Measurements from ENCODE around the gene CCDC81. TPM values are rescaled to one million over a fixed set of nuclear protein-coding genes. Genes with fewer than 3 reads are reported as not detected.

Gene CCDC81
- total and polyA plus RNA-seq, 3 experiments from 2014 or later: 0.26 to 0.44 (median 0.31) TPM

- Histone ChIP-seq H3K36me3 (ENCODE audit: insufficient read depth, low read length) (no peaks in the 10 kb centered on the region), H3K4me1 (ENCODE audit: insufficient read depth, low read length) (no peaks in the 10 kb centered on the region), H3K9me3 (ENCODE audit: low read length) (no peaks in the 10 kb centered on the region), H3K27me3 (ENCODE audit: insufficient read depth, low read length, poor library complexity, severe bottlenecking) (no peaks in the 10 kb centered on the region), H3K4me3 (ENCODE audit: low read length) (no peak overlapping the region), H3K27ac (ENCODE audit: low read depth, low read length) (no peak overlapping the region)
- peaks cover 0 to 3% (median 0%) of the 10 kb centered on the region in 3 donors for H3K36me3 Mint-ChIP-seq
- H3K9me3 Mint-ChIP-seq: no peaks in the 10 kb centered on the region
- H3K4me1 Mint-ChIP-seq: no peaks in the 10 kb centered on the region
- no peak overlapping the region for H3K4me3 Mint-ChIP-seq
- no peak for DNase-seq
- no peak overlapping the region for H3K27ac Mint-ChIP-seq
- ChIA-PET POLR2A (no interaction called here), CTCF (no interaction called here)
- H3K27me3 Mint-ChIP-seq: no peaks in the 10 kb centered on the region
Observed at GRCh38 chr11:86463955-86464354, 89.3 kb downstream of the CCDC81 start.

- no peaks in the 10 kb centered on the region for H3K9me3 Mint-ChIP-seq
- ChIA-PET CTCF (no interaction called here), POLR2A (no interaction called here)
- no peaks in the 10 kb centered on the region for H3K27me3 Mint-ChIP-seq
- no peak overlapping the region for H3K27ac ChIP-seq (ENCODE audit: low read depth, low read length)
- H3K36me3 ChIP-seq (ENCODE audit: insufficient read depth, low read length): no peaks in the 10 kb centered on the region
- H3K4me1 Mint-ChIP-seq: no peaks in the 10 kb centered on the region
- no peaks in the 10 kb centered on the region for H3K4me1 ChIP-seq (ENCODE audit: insufficient read depth, low read length)
- H3K9me3 ChIP-seq (ENCODE audit: low read length): no peaks in the 10 kb centered on the region
- no peak overlapping the region for H3K4me3 ChIP-seq (ENCODE audit: low read length)
- DNase-seq: no peak
- H3K4me3 Mint-ChIP-seq: no peak overlapping the region
- no peaks in the 10 kb centered on the region for H3K27me3 ChIP-seq (ENCODE audit: insufficient read depth, low read length, poor library complexity, severe bottlenecking)
- H3K27ac Mint-ChIP-seq: no peak overlapping the region
- peaks cover 0 to 3% (median 0%) of the 10 kb centered on the region in 3 donors for H3K36me3 Mint-ChIP-seq
Observed at GRCh38 chr11:86464509-86465221, 90.0 kb downstream of the CCDC81 start.

- DNase-seq: no peak
- ChIA-PET POLR2A (no interaction called here), CTCF (no interaction called here)
- Mint-ChIP-seq H3K27ac (no peak overlapping the region), H3K36me3 (peaks cover 0 to 2% (median 0%) of the 10 kb centered on the region in 3 donors), H3K9me3 (no peaks in the 10 kb centered on the region), H3K4me1 (no peaks in the 10 kb centered on the region), H3K27me3 (peaks cover 2 to 4% of the 10 kb centered on the region in 2 donors), H3K4me3 (no peak overlapping the region)
- H3K27ac ChIP-seq (ENCODE audit: low read depth, low read length): no peak overlapping the region
- no peaks in the 10 kb centered on the region for H3K36me3 ChIP-seq (ENCODE audit: insufficient read depth, low read length)
- no peaks in the 10 kb centered on the region for H3K9me3 ChIP-seq (ENCODE audit: low read length)
- no peak overlapping the region for H3K4me3 ChIP-seq (ENCODE audit: low read length)
- no peaks in the 10 kb centered on the region for H3K27me3 ChIP-seq (ENCODE audit: insufficient read depth, low read length, poor library complexity, severe bottlenecking)
- no peaks in the 10 kb centered on the region for H3K4me1 ChIP-seq (ENCODE audit: insufficient read depth, low read length)
Observed at GRCh38 chr11:86468169-86468568, 93.5 kb downstream of the CCDC81 start.

GRCh38 chr11:86469491-86470388 is 95.1 kb downstream of the CCDC81 start:
- DNase-seq: no peak
- no peak overlapping the region for H3K27ac Mint-ChIP-seq
- H3K9me3 Mint-ChIP-seq: no peaks in the 10 kb centered on the region
- Histone ChIP-seq H3K27me3 (ENCODE audit: insufficient read depth, low read length, poor library complexity, severe bottlenecking) (no peaks in the 10 kb centered on the region), H3K9me3 (ENCODE audit: low read length) (no peaks in the 10 kb centered on the region), H3K27ac (ENCODE audit: low read depth, low read length) (no peak overlapping the region), H3K4me3 (ENCODE audit: low read length) (no peak overlapping the region), H3K4me1 (ENCODE audit: insufficient read depth, low read length) (no peaks in the 10 kb centered on the region), H3K36me3 (ENCODE audit: insufficient read depth, low read length) (no peaks in the 10 kb centered on the region)
- peaks cover 0 to 2% (median 0%) of the 10 kb centered on the region in 3 donors for H3K36me3 Mint-ChIP-seq
- CTCF ChIA-PET: interaction anchor here (1.4 to 1.9 kb wide), 2 partner anchors 13 to 14 kb away, joined by 3 to 4 read pairs; no protein-coding TSS in a partner anchor
- no peak overlapping the region for H3K4me3 Mint-ChIP-seq
- H3K4me1 Mint-ChIP-seq: no peaks in the 10 kb centered on the region
- H3K27me3 Mint-ChIP-seq: peaks cover 2 to 6% of the 10 kb centered on the region in 2 donors
- POLR2A ChIA-PET: no interaction called here

Other genes starting within 250 kb of the CCDC81 start
- 100 to 1,000 TPM; 188 to 190 TPM for gene EED, start 130.1 kb upstream of the CCDC81 start, total RNA-seq
- gene EED, start 130.1 kb upstream of the CCDC81 start, polyA plus RNA-seq: 23.6 TPM
- 10 to 100 TPM; 52.9 to 56.9 TPM for gene HIKESHI, start 72.6 kb upstream of the CCDC81 start, total RNA-seq
- gene HIKESHI, start 72.6 kb upstream of the CCDC81 start, polyA plus RNA-seq: 85.3 TPM

Measured in CD8-positive, alpha-beta memory T cell (primary cell).